Raji (cell line): ENCODE measurements around the gene LDB3.

Experiments
- POLR2A ChIP-seq: IDR thresholded peaks from 2 replicates; pipeline ENCODE4 v1.6.1; 2011; ENCODE audit warnings: low read depth, low read length, control low read depth; ENCODE audit not compliant: insufficient read depth

Gene LDB3

GRCh38 chr10:86699991-86700840, 31.9 kb downstream of the LDB3 start:
- TF ChIP-seq POLR2A, result no peak

GRCh38 chr10:86700851-86701617, 32.7 kb downstream of the LDB3 start:
- no peak for TF ChIP-seq POLR2A

- no peak for TF ChIP-seq POLR2A
Observed at GRCh38 chr10:86703176-86703575, 34.9 kb downstream of the LDB3 start.

- no peak for TF ChIP-seq POLR2A
Observed at GRCh38 chr10:86705139-86705538, 36.8 kb downstream of the LDB3 start.

- TF ChIP-seq POLR2A, result no peak
Observed at GRCh38 chr10:86705905-86706304, 37.6 kb downstream of the LDB3 start.

- TF ChIP-seq POLR2A, result no peak
Observed at GRCh38 chr10:86706401-86706841, 38.1 kb downstream of the LDB3 start.

- TF ChIP-seq POLR2A, result no peak
Observed at GRCh38 chr10:86706977-86707376, 38.7 kb downstream of the LDB3 start.

- no peak for TF ChIP-seq POLR2A
Observed at GRCh38 chr10:86707505-86707904, 39.2 kb downstream of the LDB3 start.

- TF ChIP-seq POLR2A, result no peak
Observed at GRCh38 chr10:86708068-86708782, 39.9 kb downstream of the LDB3 start.

- TF ChIP-seq POLR2A, result no peak
Observed at GRCh38 chr10:86708783-86709380, 40.6 kb downstream of the LDB3 start.

GRCh38 chr10:86709396-86710185, 41.3 kb downstream of the LDB3 start:
- no peak for TF ChIP-seq POLR2A

GRCh38 chr10:86710987-86711512, 42.7 kb downstream of the LDB3 start:
- peak; percentile 65 for TF ChIP-seq POLR2A

- no peak for TF ChIP-seq POLR2A
Observed at GRCh38 chr10:86711513-86712316, 43.4 kb downstream of the LDB3 start.
